ENCODE results near the gene IMMP2L.
A peak's percentile ranks its signal among the peaks of the same experiment; 100 is the strongest.
"Not testable (repeated sequence)": the region's sequence is repeated elsewhere in the genome, so short reads cannot be mapped to it uniquely, and the experiment has no call there.

IMMP2L gene

GRCh38 chr7:111255576-111255975, 306.7 kb downstream of the IMMP2L start:
- no peak for DNase-seq

DNA sequence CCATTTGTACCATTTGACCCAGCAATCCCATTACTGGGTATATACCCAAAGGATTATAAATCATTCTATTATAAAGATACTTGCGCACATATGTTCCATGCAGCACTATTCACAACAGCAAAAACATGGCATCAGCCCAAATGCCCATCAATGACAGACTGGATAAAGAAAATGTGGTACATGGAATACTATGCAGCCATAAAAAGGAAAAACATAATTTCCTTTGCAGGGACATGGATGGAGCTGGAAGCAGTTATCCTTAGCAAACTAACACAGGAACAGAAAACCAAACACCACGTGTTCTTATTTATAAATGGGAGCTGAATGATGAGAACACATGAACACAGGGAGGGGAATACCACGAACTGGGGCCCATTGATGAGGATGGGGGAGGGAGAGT, 310.9 kb downstream of the IMMP2L start:
- DNase-seq, result not testable (repeated sequence)

DNA sequence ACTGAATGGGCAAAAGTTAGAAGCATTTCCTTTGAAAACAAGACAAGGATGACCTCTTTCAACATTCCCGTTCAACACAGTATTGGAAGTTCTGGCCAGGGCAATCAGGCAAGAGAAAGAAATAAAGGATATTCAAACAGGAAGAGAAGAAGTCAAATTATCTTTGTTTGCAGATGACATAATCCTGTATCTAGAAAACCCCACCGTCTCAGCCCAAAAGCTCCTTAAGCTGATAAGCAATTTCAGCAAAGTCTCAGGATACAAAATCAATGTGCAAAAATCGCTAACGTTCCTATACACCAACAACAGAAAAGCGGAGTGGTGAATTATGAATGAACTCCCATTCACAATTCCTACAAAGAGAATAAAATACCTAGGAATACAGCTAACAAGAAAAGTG, 312.5 kb downstream of the IMMP2L start:
- DNase-seq, result not testable (repeated sequence)

DNA sequence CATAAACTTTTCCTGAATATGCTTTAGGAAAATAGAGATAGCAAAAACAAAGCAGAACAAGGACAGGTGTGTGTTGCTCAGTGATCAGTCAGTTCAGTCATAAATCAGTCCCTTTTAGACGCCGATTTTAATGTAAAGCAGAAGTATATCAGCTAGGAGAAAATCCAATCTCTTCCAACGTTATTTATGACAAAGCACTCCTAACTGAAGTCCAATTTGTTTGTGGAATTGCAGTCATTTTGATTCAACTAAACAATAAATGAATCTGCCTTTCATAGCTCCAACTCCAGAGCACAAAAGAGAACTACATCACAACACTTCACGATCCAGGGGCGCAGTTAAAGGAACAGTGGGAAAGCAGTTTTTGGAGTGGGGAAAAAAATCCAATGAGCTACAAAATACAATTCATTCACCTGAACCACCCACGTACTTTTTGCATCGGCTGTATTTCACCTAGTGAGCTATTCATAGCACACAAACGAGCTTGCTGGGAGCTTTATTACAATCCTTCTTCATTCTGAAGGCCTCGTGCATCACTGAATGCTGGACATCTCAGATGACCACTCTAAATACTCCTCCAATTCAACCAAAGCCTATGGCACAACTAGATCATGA, 320.0 kb downstream of the IMMP2L start:
- no peak for DNase-seq

- no peak for DNase-seq
Measured at GRCh38 chr7:111240371-111240770, 321.9 kb downstream of the IMMP2L start.

DNA sequence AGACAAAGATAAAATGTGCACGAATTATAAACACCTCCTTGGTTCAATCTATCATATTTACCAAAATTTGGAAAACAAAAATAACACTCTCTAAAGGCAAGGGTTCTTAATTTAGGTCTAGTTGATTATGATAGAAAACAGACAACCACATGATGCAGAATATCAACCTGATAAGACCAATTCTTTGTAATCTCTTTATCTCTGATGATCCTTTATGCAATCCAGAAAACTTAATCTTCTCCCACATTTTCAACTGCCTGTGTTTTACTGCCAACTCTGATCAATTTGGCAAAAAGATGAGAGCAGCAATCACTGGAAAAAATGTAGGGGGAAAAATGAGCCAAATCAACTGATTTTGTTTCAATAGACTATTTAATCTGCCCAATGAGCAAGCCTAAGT, 322.9 kb downstream of the IMMP2L start:
- DNase-seq, result no peak

DNA sequence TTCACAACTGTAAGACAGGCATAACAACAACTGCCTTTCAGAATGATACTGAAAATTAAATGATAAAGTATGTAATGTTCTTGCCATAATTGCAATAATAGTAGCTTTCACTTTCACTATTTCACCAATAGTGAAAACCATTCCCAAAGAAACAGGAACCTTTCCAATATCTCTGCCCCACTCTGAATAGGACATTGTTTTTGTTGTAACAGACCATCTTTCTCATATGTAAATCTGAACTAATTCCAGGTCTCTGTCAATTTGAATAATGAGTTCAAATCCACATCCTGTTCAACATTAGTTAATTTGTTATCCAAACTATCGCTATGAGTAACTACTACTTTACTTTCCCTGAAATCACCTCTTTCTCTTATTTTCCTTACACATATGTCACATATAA, 323.4 kb downstream of the IMMP2L start:
- DNase-seq, result no peak

DNA sequence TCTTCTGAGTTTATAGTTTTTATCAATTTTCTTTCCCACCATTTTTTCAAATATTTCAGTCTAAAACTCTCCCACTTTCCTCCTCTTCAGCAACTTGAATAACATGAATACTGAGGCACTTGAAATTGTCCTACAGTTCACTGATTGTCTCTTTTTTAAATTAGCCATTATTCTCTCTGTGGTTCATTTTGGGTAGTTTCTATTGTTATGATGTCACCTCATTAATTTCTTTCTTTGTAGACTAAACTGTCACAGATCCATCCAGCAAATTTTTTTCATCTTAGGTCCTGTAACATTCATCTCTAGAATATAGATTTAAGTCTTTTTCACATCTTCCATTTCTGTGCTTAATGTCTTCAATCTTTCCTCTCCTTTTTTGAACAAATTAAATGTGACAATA, 326.6 kb downstream of the IMMP2L start:
- no peak for DNase-seq

GRCh38 chr7:111232249-111233084, 329.8 kb downstream of the IMMP2L start:
- DNase-seq, result peak; percentile 57

DNA sequence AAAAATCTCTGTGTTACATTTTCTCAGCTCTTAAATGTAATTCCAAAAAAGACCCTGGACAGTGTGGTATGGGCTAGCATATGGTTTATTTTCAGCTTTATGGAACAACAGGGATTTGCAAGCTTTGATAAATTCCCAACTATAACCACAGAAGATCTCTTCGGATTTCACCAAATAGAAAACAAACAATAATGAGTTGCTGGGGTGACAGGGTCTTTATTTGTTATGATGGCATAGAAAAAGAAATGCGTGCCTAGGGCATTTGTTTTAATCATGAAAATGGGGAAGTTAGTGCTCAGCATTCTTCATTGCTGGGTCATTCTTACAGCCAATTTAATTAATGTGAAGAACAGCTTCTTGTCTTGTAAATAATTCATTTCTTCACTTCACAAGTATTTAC, 332.4 kb downstream of the IMMP2L start:
- DNase-seq, result no peak

DNA sequence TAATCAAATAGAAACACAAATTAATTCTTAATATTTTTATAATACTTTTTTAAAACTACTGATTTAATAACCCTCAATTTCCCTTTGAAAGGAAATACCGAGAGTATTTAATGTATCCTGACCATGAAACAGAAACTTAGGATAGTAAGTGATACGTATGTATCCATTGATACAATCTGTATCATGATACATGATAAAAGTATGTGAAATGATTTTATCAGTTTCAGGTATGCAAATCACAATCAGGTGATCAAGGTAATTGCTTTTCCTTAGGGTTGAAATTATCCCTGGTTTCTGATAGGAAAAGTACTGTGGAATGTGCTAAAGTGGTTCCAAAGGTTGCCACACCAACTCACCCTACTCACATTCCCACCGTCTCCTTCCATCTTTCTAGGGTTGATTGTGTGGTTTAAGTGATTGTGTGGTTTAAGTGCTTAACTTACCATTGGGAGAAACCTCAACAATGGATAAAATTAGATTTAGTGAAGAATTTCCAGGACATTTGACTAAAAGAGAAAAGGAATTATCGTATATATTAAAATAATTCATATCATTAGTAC, 333.0 kb downstream of the IMMP2L start:
- no peak for DNase-seq

DNA sequence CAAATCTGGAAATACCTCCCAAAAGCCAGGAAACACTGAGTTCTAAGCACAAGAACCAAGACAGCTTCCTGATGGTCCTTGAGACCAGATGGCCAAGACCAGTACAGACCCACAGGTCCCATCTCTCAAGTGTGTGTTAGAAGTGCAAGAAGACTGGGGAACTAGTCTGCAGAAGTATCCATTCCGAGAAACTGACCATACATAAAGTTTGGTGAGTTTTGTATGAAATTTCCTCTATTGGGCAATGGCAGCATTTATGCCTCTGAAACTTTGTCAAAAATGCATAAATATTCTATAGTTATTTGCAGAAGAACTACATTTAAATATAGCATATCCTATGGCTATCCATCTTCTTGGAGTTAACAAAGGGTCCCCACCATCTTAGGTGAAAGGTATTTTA, 333.9 kb downstream of the IMMP2L start:
- DNase-seq, result no peak

GRCh38 chr7:111226800-111227199, 335.5 kb downstream of the IMMP2L start:
- no peak for DNase-seq

DNA sequence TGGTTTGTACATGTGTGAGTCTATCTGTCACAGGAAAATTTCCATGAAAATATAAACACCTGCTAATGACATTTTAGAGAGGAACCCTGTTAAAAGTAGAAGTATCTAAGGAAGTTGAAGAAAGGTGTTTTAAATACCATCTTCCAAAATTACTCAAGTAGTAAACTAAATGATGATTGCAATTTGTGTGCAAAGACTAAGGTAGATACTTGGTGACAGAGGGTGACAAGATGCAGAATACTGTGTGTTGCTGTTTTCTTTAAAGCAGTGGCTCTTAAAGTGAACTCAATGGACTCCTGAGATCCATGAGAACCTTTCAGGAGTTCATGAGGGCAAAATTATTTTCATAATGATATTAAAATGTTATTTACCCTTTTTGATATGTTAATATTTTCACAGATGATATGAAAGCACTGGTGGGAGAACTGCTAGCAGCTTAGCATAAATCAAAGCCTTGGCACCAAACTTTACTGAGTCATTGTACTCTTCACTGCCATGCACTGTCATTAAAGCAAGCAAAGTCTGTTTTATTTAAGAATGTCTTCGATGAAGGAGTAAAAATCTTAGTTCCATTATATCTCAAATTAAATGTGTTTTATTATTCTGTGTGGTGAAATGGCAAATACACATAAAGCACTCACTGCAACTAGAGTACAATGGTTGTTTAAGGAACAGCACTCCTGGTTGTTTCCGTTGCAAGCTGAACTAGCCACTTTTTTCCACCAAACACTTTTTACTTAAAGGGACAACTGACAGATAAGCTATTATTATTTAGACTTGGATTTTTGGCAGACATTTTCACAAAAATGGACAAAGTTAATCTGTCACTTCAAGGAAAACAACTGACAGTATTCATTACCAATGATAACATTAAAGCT, 337.7 kb downstream of the IMMP2L start:
- no peak for DNase-seq

- no peak for DNase-seq
Measured at GRCh38 chr7:111223802-111224253, 338.5 kb downstream of the IMMP2L start.

DNA sequence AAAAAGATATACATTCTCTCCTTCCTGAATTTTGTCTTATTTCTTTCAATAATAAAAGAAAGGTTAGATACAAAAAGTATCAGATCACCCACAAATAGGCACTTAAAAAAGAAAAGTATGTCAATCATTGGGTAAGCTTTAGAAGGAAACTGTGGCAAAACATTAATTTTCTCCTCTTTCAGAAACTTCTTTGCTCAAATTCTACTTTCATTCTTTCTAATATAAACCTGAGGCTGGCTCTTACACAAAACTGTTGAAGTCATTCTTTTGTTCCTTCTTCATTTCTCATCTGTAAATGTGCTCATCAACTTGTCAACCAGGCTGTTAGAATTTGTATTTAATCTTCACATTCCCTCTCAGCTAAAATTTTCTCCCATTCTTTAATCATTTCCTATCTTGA, 346.7 kb downstream of the IMMP2L start:
- DNase-seq, result peak; percentile 20

- DNase-seq, result no peak
Measured at GRCh38 chr7:111212857-111213523, 349.3 kb downstream of the IMMP2L start.

DNA sequence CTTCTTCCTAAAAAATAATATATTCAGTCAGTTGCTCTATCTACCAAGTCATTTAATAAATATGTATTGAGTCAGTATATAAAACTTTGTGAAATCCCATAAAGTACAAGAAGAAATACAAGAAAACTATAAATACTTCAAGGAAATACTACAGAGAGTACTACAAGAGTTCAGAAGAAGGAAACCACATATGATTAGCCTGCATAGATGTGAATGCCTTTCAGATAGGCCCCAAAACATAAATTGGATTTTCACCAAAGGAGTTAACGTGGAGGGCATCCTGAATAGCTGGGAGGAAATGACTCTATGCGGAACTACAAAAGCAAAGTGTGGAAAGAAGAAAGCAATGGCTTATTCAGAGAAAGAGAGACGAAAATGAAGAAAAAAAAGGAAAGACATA, 351.3 kb downstream of the IMMP2L start:
- DNase-seq, result no peak

DNA sequence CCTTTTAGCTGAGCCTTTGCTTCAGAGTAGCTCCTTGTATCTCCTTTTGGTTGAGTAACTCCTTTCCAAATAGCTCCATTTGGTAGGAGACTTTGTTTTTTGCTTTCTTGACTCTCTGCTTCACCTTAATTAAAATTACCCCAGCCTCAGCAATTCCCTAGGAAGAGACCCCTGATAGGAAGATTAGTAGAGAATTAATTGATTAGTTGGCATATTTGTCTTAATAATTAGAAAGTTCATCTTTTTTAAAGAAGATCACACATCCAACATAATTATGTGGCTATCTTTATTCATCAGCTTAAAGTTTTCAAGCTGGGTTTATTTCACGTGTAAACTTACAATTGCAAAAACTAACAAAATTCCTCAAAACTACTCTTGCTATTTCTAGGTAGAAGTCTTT, 352.2 kb downstream of the IMMP2L start:
- no peak for DNase-seq

GRCh38 chr7:111205251-111205650, 357.0 kb downstream of the IMMP2L start:
- no peak for DNase-seq

- DNase-seq, result no peak
Measured at GRCh38 chr7:111202321-111202720, 360.0 kb downstream of the IMMP2L start.

DNA sequence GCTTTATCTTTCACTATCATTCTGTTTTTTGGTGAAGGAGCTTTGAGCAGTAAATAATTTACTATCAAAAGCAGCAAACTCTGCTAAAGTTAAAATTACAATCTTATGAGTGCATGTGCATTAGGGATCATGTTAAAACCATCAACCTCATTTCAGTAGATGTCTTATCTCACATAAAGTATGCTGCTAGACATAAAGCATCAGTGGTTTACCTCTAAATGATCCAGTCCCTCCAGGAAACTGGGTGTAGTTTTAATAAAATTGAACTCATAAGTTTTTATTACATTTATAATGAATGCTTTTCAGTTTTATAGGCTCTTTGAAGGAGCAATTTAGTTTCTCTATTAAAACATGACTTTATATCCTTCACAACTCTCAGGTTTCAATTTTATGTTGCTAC, 362.6 kb downstream of the IMMP2L start:
- no peak for DNase-seq

DNA sequence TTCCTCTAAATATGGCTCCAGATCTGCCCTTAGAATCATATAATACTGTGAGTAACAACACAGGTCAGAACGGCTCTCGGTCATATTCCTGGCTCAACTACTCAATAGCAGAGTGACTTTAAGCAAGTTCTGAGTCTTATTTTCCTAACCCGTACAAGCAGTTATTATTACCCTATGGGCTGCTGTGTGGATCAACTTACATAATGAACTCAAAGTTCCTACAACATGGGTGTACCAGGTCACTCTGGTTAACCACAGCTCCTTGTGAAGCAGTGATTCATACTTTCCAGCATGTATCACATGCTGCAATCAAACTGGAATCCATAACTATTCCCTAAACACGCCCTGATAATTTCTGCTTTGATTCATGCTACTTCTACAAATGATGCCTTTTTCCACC, 364.0 kb downstream of the IMMP2L start:
- peak; percentile 29 for DNase-seq

All from activated CD4-positive, alpha-beta T cell treated with anti-CD3 and anti-CD28 coated beads, Interleukin-2, amount 50 U/mL, for 16 hours (primary cell).